IPS-18c (cell line): Measurements from ENCODE around the gene ITPA.
"Not testable (repeated sequence)": the region's sequence is repeated elsewhere in the genome, so short reads cannot be mapped to it uniquely, and the experiment has no call there.

Experiments
- H3K4me3 ChIP-seq: 2 replicates; pipeline ENCODE4 v1.7.0; 2013; ENCODE audit warnings: low read depth, mild to moderate bottlenecking, low read length, moderate library complexity; ENCODE audit not compliant: insufficient read depth
- H3K9me3 ChIP-seq: one replicate; pipeline ENCODE4 v1.6.1; 2013; ENCODE audit warnings: mild to moderate bottlenecking, low read length, moderate library complexity; ENCODE audit not compliant: control insufficient read depth, insufficient read depth

Gene ITPA

GRCh38 chr20:3192226-3193015, 16.9 kb upstream of the ITPA start:
- H3K9me3 ChIP-seq: no peaks in the 10 kb centered on the region
- H3K4me3 ChIP-seq: no peak overlapping the region

- no peaks in the 10 kb centered on the region for H3K9me3 ChIP-seq
- H3K4me3 ChIP-seq: no peak overlapping the region
Observed at GRCh38 chr20:3193806-3194616, 15.3 kb upstream of the ITPA start.

- no peaks in the 10 kb centered on the region for H3K9me3 ChIP-seq
- H3K4me3 ChIP-seq: no peak overlapping the region
Observed at GRCh38 chr20:3194617-3195280, 14.5 kb upstream of the ITPA start.

GRCh38 chr20:3195590-3196237, 13.6 kb upstream of the ITPA start:
- no peaks in the 10 kb centered on the region for H3K9me3 ChIP-seq
- H3K4me3 ChIP-seq: no peak overlapping the region

GRCh38 chr20:3199206-3199605, 10.1 kb upstream of the ITPA start:
- Histone ChIP-seq H3K9me3 (no peaks in the 10 kb centered on the region), H3K4me3 (no peak overlapping the region)

GRCh38 chr20:3199976-3200755, 9.1 kb upstream of the ITPA start:
- Histone ChIP-seq H3K4me3 (no peak overlapping the region), H3K9me3 (no peaks in the 10 kb centered on the region)

GRCh38 chr20:3202965-3203314, 6.4 kb upstream of the ITPA start:
- no peaks in the 10 kb centered on the region for H3K9me3 ChIP-seq
- H3K4me3 ChIP-seq: no peak overlapping the region

GRCh38 chr20:3203315-3204123, 5.8 kb upstream of the ITPA start:
- Histone ChIP-seq H3K9me3 (no peaks in the 10 kb centered on the region), H3K4me3 (peak overlapping the region; percentile 96)

- Histone ChIP-seq H3K4me3 (peak within 1 kb of the TSS; percentile 96), H3K9me3 (no peaks in the 10 kb centered on the region)
Observed at GRCh38 chr20:3204124-3204794, 5.0 kb upstream of the ITPA start, which contains the start of gene DDRGK1. Gene DDRGK1, minus strand, starts transcription at chr20:3204682. Its CDS starts 55 bp downstream, at chr20:3204627.

GRCh38 chr20:3208786-3209256, 477 bp upstream of the ITPA start:
- peak overlapping the region; percentile 97 for H3K4me3 ChIP-seq

GRCh38 chr20:3209946-3210317, 634 bp downstream of the ITPA start:
- Histone ChIP-seq H3K9me3 (no peaks in the 10 kb centered on the region), H3K4me3 (peak overlapping the region; percentile 97)

More at GRCh38 chr20:3208786-3209256, 477 bp upstream of the ITPA start:
- H3K9me3 ChIP-seq: no peaks in the 10 kb centered on the region

- H3K9me3 ChIP-seq: no peaks in the 10 kb centered on the region
- peak overlapping the region; percentile 97 for H3K4me3 ChIP-seq
Observed at GRCh38 chr20:3210346-3210745, 1.0 kb downstream of the ITPA start.

- H3K9me3 ChIP-seq: no peaks in the 10 kb centered on the region
- H3K4me3 ChIP-seq: no peak overlapping the region
Observed at GRCh38 chr20:3213226-3213625, 3.9 kb downstream of the ITPA start.

- H3K9me3 ChIP-seq, H3K4me3 ChIP-seq: not testable (repeated sequence)
Observed at GRCh38 chr20:3215359-3215917, 6.1 kb downstream of the ITPA start.

GRCh38 chr20:3218307-3218988, 9.2 kb downstream of the ITPA start:
- H3K9me3 ChIP-seq: no peaks in the 10 kb centered on the region

More at GRCh38 chr20:3218307-3218988, 9.2 kb downstream of the ITPA start:
- no peak overlapping the region for H3K4me3 ChIP-seq
